ENCODE measurements around the gene KLHL30.
A peak's percentile ranks its signal among the peaks of the same experiment; 100 is the strongest.

KLHL30 gene

DNA sequence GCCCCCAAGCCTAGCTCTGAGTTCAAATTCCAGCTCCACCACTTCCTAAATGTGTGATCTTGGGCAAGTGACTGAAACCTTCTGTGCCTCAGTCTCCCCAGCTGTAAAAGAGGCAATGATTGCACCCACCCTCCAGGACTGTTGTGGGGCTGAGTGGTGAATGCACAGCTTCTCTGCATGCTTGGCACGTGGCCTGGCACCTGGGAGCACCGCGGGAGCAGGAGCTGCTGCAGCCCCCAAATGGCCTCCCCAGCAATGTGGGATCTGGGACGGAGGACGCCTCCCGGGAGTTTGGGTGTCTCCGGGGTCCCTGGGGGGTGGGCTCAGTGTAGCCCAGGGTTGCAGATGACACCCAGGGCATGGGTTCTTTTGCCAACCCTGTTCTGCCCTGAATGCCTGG is 1.6 kb downstream of the KLHL30 start:
- Mint-ChIP-seq H3K4me3 (peak overlapping the region; percentile 58), H3K4me1 (peaks cover 24% of the 10 kb centered on the region)

GRCh38 chr2:238140721-238141540 is 2.5 kb downstream of the KLHL30 start:
- H3K4me1 Mint-ChIP-seq: peaks cover 24% of the 10 kb centered on the region
- H3K4me3 Mint-ChIP-seq: no peak overlapping the region
- DNase-seq (ENCODE audit: low spot score in 2 of 2) (no peak), ATAC-seq (ENCODE audit: low read depth) (no peak)
- peaks cover 1% of the 10 kb centered on the region for H3K27me3 Mint-ChIP-seq
- no peak overlapping the region for H3K27ac Mint-ChIP-seq
- H3K9me3 Mint-ChIP-seq: no peaks in the 10 kb centered on the region
- no peaks in the 10 kb centered on the region for H3K36me3 Mint-ChIP-seq

More for the DNA sequence above, 1.6 kb downstream of the KLHL30 start:
- ATAC-seq (ENCODE audit: low read depth) (no peak), DNase-seq (ENCODE audit: low spot score in 2 of 2) (no peak)
- H3K27me3 Mint-ChIP-seq: peaks cover 1% of the 10 kb centered on the region
- no peaks in the 10 kb centered on the region for H3K36me3 Mint-ChIP-seq
- no peaks in the 10 kb centered on the region for H3K9me3 Mint-ChIP-seq
- no peak overlapping the region for H3K27ac Mint-ChIP-seq

DNA sequence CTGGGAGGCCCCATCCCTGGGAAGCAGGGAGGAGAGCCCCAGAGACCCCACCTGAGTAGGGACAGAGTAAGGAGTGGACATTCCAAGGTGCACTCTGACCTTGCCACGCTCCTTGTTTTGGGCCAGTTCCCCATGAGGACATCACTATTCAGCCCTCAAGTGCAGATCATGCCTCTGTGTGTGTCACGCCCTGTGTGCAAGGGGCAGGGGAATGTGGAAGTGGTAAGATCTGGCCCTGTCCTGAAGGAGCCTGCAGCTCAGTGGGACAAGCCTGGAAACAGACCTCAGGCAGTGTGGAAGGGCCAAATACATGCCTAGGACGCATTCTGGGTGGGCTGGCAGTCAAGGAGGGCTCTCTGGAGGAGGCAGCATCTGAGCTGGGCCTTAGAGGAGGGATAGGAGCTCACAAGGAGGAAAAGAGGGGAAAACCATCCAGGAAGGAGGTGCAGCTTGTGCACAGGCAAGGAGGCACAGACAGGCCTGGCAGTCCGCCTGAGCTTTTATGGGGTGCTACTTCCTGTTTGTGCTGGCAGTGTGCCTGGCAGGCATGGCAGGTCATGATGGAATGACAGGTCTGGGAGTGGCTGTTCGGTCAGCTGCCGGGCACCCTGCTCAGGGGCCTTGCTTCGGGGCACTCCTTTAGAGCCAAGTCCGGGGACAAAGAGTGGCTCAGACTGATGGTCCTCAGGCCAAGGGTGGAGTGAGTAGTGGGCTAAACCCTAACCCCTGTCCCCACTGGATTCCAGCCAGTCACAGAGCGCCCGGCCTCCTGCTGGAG is 3.3 kb downstream of the KLHL30 start:
- DNase-seq (ENCODE audit: low spot score in 2 of 2) (no peak), ATAC-seq (ENCODE audit: low read depth) (no peak)
- Mint-ChIP-seq H3K27ac (no peak overlapping the region), H3K4me3 (no peak overlapping the region), H3K9me3 (no peaks in the 10 kb centered on the region), H3K27me3 (peaks cover 1% of the 10 kb centered on the region), H3K4me1 (peaks cover 21% of the 10 kb centered on the region), H3K36me3 (no peaks in the 10 kb centered on the region)

DNA sequence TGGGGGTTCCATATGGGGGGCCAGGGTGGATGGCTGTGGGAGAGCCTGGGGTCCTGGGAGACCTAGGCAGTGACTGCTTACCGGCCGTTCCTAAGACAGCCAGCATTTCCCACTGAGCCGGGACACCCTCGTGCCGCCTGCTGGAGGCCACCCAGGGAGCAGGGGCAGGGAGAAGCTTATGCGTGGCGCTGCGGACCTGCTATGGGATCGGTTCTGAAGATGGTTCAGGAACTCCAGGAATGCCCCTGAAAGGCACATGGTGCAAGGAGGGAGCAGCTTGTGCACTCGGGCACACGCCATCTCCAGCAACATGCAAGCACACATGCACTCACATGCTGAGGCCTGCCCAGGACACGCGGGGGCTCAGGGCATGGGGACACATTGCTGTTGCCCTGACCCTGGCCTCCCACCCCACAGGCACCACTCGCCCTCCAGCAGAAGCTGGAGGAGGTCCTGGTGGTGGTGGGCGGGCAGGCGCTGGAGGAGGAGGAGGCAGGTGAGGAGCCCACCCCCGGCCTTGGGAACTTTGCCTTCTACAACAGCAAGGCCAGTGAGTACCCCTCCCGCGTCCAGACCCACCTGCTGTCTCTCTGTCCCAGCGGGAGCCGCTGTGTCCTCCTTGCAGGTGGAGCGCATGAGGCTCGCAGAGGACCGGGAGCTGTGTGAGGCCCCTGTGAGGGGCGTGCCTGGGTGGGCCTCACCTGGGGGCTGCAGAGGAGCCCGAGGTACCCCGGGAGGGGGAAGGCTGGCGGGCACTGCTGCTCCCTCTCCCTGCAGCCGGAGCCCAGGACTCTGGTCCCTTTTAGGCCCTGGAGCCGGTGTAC is 4.1 kb downstream of the KLHL30 start:
- H3K36me3 Mint-ChIP-seq: no peaks in the 10 kb centered on the region
- H3K27me3 Mint-ChIP-seq: peaks cover 1% of the 10 kb centered on the region
- no peak for ATAC-seq (ENCODE audit: low read depth)
- no peak for DNase-seq (ENCODE audit: low spot score in 2 of 2)
- H3K27ac Mint-ChIP-seq: no peak overlapping the region
- H3K4me1 Mint-ChIP-seq: peaks cover 19% of the 10 kb centered on the region
- H3K9me3 Mint-ChIP-seq: no peaks in the 10 kb centered on the region
- no peak overlapping the region for H3K4me3 Mint-ChIP-seq

DNA sequence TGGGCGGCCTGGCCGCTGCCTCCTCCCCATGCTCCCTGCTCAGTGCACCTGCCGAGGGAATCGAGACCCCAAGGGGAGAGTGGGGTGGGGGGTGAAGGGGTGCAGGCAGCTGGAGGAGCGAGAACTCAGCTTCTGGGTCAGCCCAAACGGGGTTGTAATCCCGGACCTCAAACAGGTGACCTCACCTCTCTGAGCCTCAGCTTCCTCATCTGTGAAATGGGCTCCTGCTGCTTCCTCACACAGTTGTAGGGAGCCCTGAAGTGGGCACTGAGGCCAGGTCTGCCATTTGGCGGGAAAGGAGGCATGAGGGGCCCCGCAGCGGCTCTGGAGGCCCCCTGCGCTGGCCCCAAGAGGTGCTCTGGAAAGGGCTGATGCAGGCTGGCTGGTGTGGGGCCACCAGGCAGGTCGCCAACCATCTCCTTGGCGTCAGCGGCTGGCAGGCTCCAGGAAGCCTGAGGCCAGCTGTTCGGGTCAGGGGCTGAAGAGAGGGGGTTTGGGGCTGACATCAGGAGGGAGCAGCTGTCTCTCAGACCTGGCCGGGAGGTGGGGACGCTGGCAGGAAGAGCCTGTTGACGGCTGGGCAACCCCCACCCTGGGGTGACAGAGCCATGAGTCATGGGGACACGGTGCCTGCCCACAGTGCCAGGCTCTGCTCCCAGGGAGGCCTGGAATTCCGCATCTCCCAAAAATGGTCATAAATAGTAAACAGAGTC is 4.9 kb downstream of the KLHL30 start:
- no peak overlapping the region for H3K4me3 Mint-ChIP-seq
- DNase-seq (ENCODE audit: low spot score in 2 of 2): no peak
- H3K27me3 Mint-ChIP-seq: peaks cover 1% of the 10 kb centered on the region
- no peak overlapping the region for H3K27ac Mint-ChIP-seq
- no peak for ATAC-seq (ENCODE audit: low read depth)
- no peaks in the 10 kb centered on the region for H3K9me3 Mint-ChIP-seq
- peaks cover 13% of the 10 kb centered on the region for H3K4me1 Mint-ChIP-seq
- H3K36me3 Mint-ChIP-seq: no peaks in the 10 kb centered on the region

DNA sequence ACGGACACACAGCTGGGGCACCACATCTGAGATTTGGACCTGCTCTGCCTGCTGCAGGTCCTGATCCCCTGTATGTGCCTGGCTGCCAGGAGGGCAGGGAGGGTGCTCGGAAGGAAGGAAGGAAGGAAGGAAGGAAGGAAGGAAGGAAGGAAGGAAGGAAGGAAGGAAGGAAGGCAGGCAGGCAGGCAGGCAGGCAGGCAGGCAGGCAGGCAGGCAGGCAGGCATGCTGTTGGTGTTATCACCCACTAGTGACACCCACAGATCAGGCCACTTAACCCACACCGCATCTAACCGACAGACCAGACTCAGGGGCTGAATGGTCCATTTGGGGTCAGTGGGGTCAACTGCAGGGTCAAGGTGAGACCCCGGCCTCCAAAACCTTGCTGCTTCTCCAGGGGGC is 5.8 kb downstream of the KLHL30 start:
- H3K9me3 Mint-ChIP-seq: no peaks in the 10 kb centered on the region
- H3K4me1 Mint-ChIP-seq: peaks cover 10% of the 10 kb centered on the region
- no peaks in the 10 kb centered on the region for H3K36me3 Mint-ChIP-seq
- H3K27me3 Mint-ChIP-seq: peaks cover 1% of the 10 kb centered on the region
- H3K4me3 Mint-ChIP-seq: no peak overlapping the region
- no peak overlapping the region for H3K27ac Mint-ChIP-seq
- no peak for ATAC-seq (ENCODE audit: low read depth)
- no peak for DNase-seq (ENCODE audit: low spot score in 2 of 2)

DNA sequence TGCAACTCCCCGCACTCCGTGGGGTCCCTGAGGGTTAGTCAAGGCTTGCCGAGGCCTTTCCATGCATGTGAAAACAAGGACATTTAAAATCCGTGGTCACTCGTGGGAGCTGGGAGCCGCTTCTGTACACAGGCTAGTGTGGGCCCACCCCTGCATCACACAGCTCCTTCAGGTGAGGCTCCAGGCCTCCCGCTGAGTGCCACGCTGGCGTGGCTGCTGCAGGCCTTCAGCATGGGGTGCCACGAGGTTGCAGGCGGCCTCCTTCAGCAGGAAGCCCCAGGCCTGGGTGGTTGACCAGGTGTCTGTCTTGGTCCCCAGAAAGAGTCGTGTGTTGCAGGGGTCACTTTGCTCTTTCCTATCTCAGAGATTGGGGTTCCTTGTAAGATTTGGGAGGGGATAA is 6.6 kb downstream of the KLHL30 start:
- DNase-seq (ENCODE audit: low spot score in 2 of 2): no peak
- Mint-ChIP-seq H3K27me3 (peaks cover 1% of the 10 kb centered on the region), H3K4me1 (peaks cover 8% of the 10 kb centered on the region), H3K9me3 (no peaks in the 10 kb centered on the region), H3K4me3 (no peak overlapping the region), H3K36me3 (no peaks in the 10 kb centered on the region), H3K27ac (no peak overlapping the region)
- ATAC-seq (ENCODE audit: low read depth): no peak

DNA sequence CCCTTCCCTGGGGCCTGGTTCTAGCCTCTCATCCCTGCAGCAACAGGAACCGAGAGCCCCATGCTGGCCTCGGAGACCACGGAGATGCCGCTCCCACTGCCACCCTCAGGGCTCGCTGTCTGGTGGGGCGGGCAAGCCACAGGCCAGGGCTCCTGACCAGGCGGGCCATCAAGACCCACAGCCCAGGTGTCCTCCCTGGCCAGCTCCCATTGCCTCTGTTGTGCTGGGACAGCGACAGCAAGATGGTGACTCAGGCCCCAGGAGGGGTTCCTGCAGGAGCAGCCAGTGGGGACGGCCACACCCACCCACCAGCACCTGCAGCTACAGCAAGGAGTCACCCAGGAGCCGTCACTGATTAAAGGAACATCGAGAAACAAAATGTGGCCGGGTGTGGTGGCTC is 7.4 kb downstream of the KLHL30 start:
- peaks cover 1% of the 10 kb centered on the region for H3K27me3 Mint-ChIP-seq
- DNase-seq (ENCODE audit: low spot score in 2 of 2) (no peak), ATAC-seq (ENCODE audit: low read depth) (no peak)
- no peaks in the 10 kb centered on the region for H3K9me3 Mint-ChIP-seq
- peaks cover 8% of the 10 kb centered on the region for H3K4me1 Mint-ChIP-seq
- no peak overlapping the region for H3K27ac Mint-ChIP-seq
- H3K36me3 Mint-ChIP-seq: no peaks in the 10 kb centered on the region
- no peak overlapping the region for H3K4me3 Mint-ChIP-seq

DNA sequence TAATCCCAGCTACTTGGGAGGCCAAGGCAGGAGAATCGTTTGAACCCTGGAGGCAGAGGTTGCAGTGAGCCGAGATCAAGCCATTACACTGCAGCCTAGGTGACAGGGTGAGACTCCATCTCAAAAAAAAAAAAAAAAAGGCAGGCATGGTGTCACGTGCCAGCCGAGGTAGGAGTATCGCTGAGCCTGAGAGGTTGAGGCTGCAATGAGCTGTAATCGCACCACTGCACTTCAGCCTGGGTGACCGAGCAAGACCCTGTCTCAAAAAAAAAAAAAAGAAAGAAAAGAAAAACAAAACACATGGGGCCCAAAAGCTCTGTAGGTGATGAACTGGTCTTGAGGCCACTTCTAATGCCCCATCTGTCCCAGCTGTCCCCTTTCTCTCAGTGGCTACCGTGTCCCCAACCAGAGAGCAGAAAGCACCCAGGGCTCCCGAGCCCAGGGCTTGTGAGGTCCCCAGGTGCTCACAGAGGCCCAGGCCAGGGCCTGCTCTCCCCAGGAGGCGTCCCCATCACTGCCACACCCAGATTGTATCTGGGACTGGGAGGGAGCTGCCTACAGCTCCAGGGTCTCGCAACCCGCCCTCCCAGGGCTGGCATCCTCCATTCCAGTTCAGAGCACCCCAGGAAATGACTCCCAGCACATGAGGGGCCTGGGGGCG is 8.5 kb downstream of the KLHL30 start:
- DNase-seq (ENCODE audit: low spot score in 2 of 2): no peak
- H3K27me3 Mint-ChIP-seq: peaks cover 1% of the 10 kb centered on the region
- H3K36me3 Mint-ChIP-seq: no peaks in the 10 kb centered on the region
- no peak for ATAC-seq (ENCODE audit: low read depth)
- peaks cover 3% of the 10 kb centered on the region for H3K4me1 Mint-ChIP-seq
- H3K27ac Mint-ChIP-seq: no peak overlapping the region
- H3K9me3 Mint-ChIP-seq: no peaks in the 10 kb centered on the region
- H3K4me3 Mint-ChIP-seq: no peak overlapping the region

DNA sequence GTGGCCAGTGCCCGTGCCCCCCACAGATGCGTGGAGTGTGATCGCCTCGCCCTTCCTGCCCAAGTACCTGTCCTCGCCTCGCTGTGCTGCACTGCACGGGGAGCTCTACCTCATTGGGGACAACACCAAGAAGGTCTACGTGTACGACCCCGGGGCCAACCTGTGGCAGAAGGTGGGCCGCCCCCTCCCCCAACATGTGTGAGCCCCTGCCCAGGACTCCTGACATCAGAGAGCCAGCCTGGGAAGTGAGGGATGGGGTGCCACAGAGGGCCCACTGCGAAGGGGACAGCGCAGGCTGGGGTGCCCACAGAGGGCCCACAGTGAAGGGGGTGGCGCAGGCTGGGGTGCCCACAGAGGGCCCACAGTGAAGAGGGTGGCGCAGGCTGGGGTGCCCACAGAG is 10.5 kb downstream of the KLHL30 start:
- ATAC-seq (ENCODE audit: low read depth): no peak
- Mint-ChIP-seq H3K4me1 (peaks cover 3% of the 10 kb centered on the region), H3K4me3 (no peak overlapping the region), H3K27ac (no peak overlapping the region), H3K36me3 (no peaks in the 10 kb centered on the region), H3K9me3 (no peaks in the 10 kb centered on the region), H3K27me3 (peaks cover 1% of the 10 kb centered on the region)
- DNase-seq (ENCODE audit: low spot score in 2 of 2): no peak

DNA sequence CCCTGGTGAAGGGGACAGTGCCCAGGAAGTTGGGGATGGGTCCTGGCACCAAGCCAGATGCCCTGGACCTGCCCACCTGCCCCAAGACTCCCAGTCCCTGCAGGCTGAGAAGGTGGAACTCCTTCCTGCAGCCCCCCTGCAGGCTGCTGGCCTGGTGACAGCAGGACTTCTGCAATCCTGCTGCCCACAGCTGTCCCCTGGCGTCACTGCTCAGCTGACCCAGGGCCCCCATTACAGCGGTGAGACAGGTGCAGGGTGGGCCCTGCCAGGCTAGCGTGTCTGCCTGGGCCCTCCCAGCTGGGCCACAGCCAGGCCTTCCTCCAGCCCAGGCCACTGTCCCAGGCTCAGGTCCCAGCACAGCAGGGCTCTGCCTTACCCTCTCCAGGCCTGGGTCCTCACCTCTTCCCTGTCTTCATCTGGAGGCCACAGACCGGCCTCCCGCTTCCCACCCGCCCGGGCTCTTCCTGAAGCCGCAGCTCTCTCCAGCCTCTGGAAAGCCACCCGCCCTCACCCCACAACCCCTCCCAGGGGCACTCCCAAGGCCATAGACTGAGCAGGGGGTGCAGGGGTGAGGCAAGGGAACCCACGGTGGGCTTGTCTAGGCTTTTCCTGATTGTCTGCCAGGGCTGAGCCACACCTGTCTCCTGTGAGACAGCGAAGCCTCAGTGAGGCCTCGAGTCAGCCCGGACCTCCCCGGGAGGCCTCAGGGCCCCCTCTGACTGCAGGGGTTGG is 11.5 kb downstream of the KLHL30 start:
- no peak overlapping the region for H3K4me3 Mint-ChIP-seq
- no peaks in the 10 kb centered on the region for H3K4me1 Mint-ChIP-seq
- DNase-seq (ENCODE audit: low spot score in 2 of 2) (no peak), ATAC-seq (ENCODE audit: low read depth) (no peak)
- H3K36me3 Mint-ChIP-seq: no peaks in the 10 kb centered on the region
- no peaks in the 10 kb centered on the region for H3K27me3 Mint-ChIP-seq
- H3K9me3 Mint-ChIP-seq: peaks cover 3% of the 10 kb centered on the region
- no peak overlapping the region for H3K27ac Mint-ChIP-seq

GRCh38 chr2:238150686-238151085 is 12.2 kb downstream of the KLHL30 start:
- Mint-ChIP-seq H3K27me3 (no peaks in the 10 kb centered on the region), H3K4me3 (no peak overlapping the region), H3K9me3 (peaks cover 3% of the 10 kb centered on the region), H3K4me1 (no peaks in the 10 kb centered on the region), H3K36me3 (no peaks in the 10 kb centered on the region), H3K27ac (no peak overlapping the region)
- DNase-seq (ENCODE audit: low spot score in 2 of 2) (no peak), ATAC-seq (ENCODE audit: low read depth) (no peak)

DNA sequence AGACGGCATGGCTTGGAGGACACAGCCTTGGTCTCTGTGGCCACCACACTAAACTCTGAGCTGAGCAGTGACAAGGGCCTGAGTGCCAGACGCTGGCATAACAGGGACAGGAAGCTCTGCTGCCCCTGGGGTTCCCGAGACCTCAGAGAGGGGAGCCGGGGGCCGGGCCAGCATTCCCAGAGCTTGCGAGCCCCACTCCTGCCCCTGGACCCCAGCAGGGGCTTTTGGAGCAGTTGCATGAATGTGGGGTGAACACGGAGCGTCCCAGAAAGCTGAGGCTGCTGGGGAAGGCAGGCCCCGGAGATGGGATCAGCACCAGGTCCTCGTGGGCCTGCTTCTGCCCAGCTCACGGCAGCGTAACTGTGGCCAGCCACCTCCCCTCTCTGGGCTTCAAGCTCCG is 12.7 kb downstream of the KLHL30 start:
- H3K36me3 Mint-ChIP-seq: no peaks in the 10 kb centered on the region
- no peaks in the 10 kb centered on the region for H3K4me1 Mint-ChIP-seq
- H3K4me3 Mint-ChIP-seq: no peak overlapping the region
- DNase-seq (ENCODE audit: low spot score in 2 of 2) (no peak), ATAC-seq (ENCODE audit: low read depth) (no peak)
- H3K27me3 Mint-ChIP-seq: no peaks in the 10 kb centered on the region
- no peak overlapping the region for H3K27ac Mint-ChIP-seq
- peaks cover 3% of the 10 kb centered on the region for H3K9me3 Mint-ChIP-seq

Measured in memory B cell (primary cell).